Common myeloid progenitor, CD34-positive (primary cell): ENCODE results near the gene ADGRE3.
A peak's percentile ranks its signal among the peaks of the same experiment; 100 is the strongest.

Experiments
- CTCF ChIA-PET: fragments of 350-600 bp; sonication (Branson Sonifier 250); formaldehyde crosslinking; loops from one replicate; lab custom pipeline; 2021; ENCODE audit warnings: antibody characterized with exemption; lab: Charles Lee
- POLR2A ChIA-PET: fragments of 350-600 bp; sonication (Branson Sonifier 250); formaldehyde crosslinking; loops from one replicate; lab custom pipeline; 2021; ENCODE audit warnings: antibody characterized with exemption; lab: Charles Lee
- DNase-seq, 3 donors: peaks; one replicate each; pipeline versions ENCODE4 v3.0.0 to v3.0.0-alpha.2; 2013
- H3K27ac ChIP-seq, 2 experiments: 1 replicate in 1 of 2; 2 replicates in 1 of 2; pipeline ENCODE4 v1.7.0; 2013; ENCODE audit warnings: inconsistent platforms in 2 of 2, low read length in 2 of 2, mild to moderate bottlenecking in 2 of 2, low read depth in 1 of 2, moderate library complexity in 1 of 2; ENCODE audit not compliant: severe bottlenecking in 2 of 2, insufficient read depth in 1 of 2, poor library complexity in 1 of 2
- H3K27me3 ChIP-seq, 5 experiments: replicated peaks in 2 of 5; 1 replicate in 3 of 5; 2 replicates in 2 of 5; pipeline versions ENCODE4 v1.6.1 to v1.7.0; 2013; ENCODE audit warnings: low read length in 4 of 5, mild to moderate bottlenecking in 2 of 5, moderate library complexity in 2 of 5, inconsistent platforms in 1 of 5; ENCODE audit not compliant: insufficient read depth in 5 of 5, control insufficient read depth in 4 of 5
- H3K36me3 ChIP-seq, 4 experiments: 1 replicate in 2 of 4; 2 replicates in 2 of 4; pipeline versions ENCODE4 v1.6.1 to v1.7.0; 2013; ENCODE audit warnings: low read length in 3 of 4, control low read depth in 1 of 4, mild to moderate bottlenecking in 1 of 4; ENCODE audit not compliant: control insufficient read depth in 4 of 4, insufficient read depth in 4 of 4
- H3K4me1 ChIP-seq, 4 experiments: 1 replicate in 3 of 4; 2 replicates in 1 of 4; pipeline versions ENCODE4 v1.6.1 to v1.7.1; 2013; ENCODE audit warnings: low read length in 3 of 4, mild to moderate bottlenecking in 3 of 4, control low read depth in 1 of 4, inconsistent platforms in 1 of 4, moderate library complexity in 1 of 4; ENCODE audit not compliant: control insufficient read depth in 4 of 4, insufficient read depth in 4 of 4; ENCODE audit errors: control extremely low read depth in 1 of 4
- H3K4me3 ChIP-seq, 7 experiments: 1 replicate in 4 of 7; 2 replicates in 3 of 7; pipeline versions ENCODE4 v1.5.1 to v1.7.0; 2013; ENCODE audit warnings: mild to moderate bottlenecking in 7 of 7, low read length in 6 of 7, moderate library complexity in 6 of 7, inconsistent platforms in 2 of 7, low read depth in 2 of 7, control low read depth in 1 of 7; ENCODE audit not compliant: insufficient read depth in 4 of 7, control insufficient read depth in 1 of 7; ENCODE audit errors: extremely low read depth in 1 of 7
- H3K9me3 ChIP-seq, 5 experiments: 1 replicate in 4 of 5; 2 replicates in 1 of 5; pipeline versions ENCODE4 v1.6.1 to v1.7.1; 2013; ENCODE audit warnings: low read length in 4 of 5, mild to moderate bottlenecking in 2 of 5, inconsistent platforms in 1 of 5, low read depth in 1 of 5, moderate library complexity in 1 of 5; ENCODE audit not compliant: control insufficient read depth in 4 of 5, insufficient read depth in 2 of 5; ENCODE audit errors: control extremely low read depth in 1 of 5
- WGBS: methylation state at CpG from one replicate; pipeline ENCODE4 v1.1.5; 2013; ENCODE audit not compliant: insufficient coverage; 5-methylcytosine and 5-hydroxymethylcytosine counted together

The ADGRE3 gene

GRCh38 chr19:14703833-14704232 lies 29.2 kb upstream of the ADGRE3 start:
- Histone ChIP-seq H3K36me3 (peaks cover 33 to 92% (median 68%) of the 10 kb centered on the region in 4 experiments), H3K4me1 (no peaks in the 10 kb centered on the region), H3K4me3 (no peak overlapping the region), H3K27ac (no peak overlapping the region), H3K9me3 (peaks cover 0 to 17% (median 15%) of the 10 kb centered on the region in 5 experiments), H3K27me3 (no peaks in the 10 kb centered on the region)
- WGBS = 98% methylated on average over 5 of the region's 6 CpGs
- ChIA-PET POLR2A (no interaction called here), CTCF (interaction anchor here (1.4 kb wide), 1 partner anchor 129 kb away, joined by 3 read pairs; no protein-coding TSS in a partner anchor)
- DNase-seq = no peak

GRCh38 chr19:14700711-14701375 lies 26.2 kb upstream of the ADGRE3 start:
- POLR2A ChIA-PET = interaction anchor here (0.6 kb wide), 1 partner anchor 75 kb away, joined by 5 read pairs; no protein-coding TSS in a partner anchor
- no peaks in the 10 kb centered on the region for H3K4me1 ChIP-seq
- peaks cover 38 to 86% (median 64%) of the 10 kb centered on the region in 4 experiments for H3K36me3 ChIP-seq
- no peak overlapping the region for H3K4me3 ChIP-seq
- no peaks in the 10 kb centered on the region for H3K27me3 ChIP-seq
- WGBS = 98% methylated on average over 7 of the region's 9 CpGs
- H3K9me3 ChIP-seq = peaks cover 0 to 17% (median 12%) of the 10 kb centered on the region in 5 experiments
- H3K27ac ChIP-seq = no peak overlapping the region
- peak in 1 of 3 donors; percentile 31 for DNase-seq
- CTCF ChIA-PET = interaction anchor here (1.0 to 2.0 kb wide), 3 partner anchors 15 to 126 kb away, joined by 3 to 8 read pairs (median 3); no protein-coding TSS in a partner anchor

GRCh38 chr19:14699641-14700040 lies 25.0 kb upstream of the ADGRE3 start:
- peak in 2 of 3 donors; percentile 59 to 60 for DNase-seq
- peaks cover 40 to 85% (median 65%) of the 10 kb centered on the region in 4 experiments for H3K36me3 ChIP-seq
- no peak overlapping the region for H3K4me3 ChIP-seq
- H3K4me1 ChIP-seq = no peaks in the 10 kb centered on the region
- no peaks in the 10 kb centered on the region for H3K27me3 ChIP-seq
- H3K9me3 ChIP-seq = peaks cover 0 to 17% (median 12%) of the 10 kb centered on the region in 5 experiments
- H3K27ac ChIP-seq = no peak overlapping the region
- POLR2A ChIA-PET = no interaction called here
- CTCF ChIA-PET = interaction anchor here (1.3 to 2.0 kb wide), 2 partner anchors 14 to 125 kb away, joined by 3 to 8 read pairs; no protein-coding TSS in a partner anchor
- WGBS = 73% methylated on average over 4 of the region's 8 CpGs

GRCh38 chr19:14695471-14695870 lies 20.8 kb upstream of the ADGRE3 start:
- no peak overlapping the region for H3K4me3 ChIP-seq
- ChIA-PET POLR2A (no interaction called here), CTCF (no interaction called here)
- WGBS = 82% methylated on average over 2 of the region's 5 CpGs
- H3K36me3 ChIP-seq = peaks cover 14 to 56% (median 39%) of the 10 kb centered on the region in 4 experiments
- no peaks in the 10 kb centered on the region for H3K27me3 ChIP-seq
- H3K4me1 ChIP-seq = peaks cover 1 to 7% (median 5%) of the 10 kb centered on the region in 4 experiments
- no peak overlapping the region for H3K27ac ChIP-seq
- H3K9me3 ChIP-seq = no peaks in the 10 kb centered on the region
- no peak for DNase-seq

GRCh38 chr19:14694641-14695266 lies 20.1 kb upstream of the ADGRE3 start:
- 95% methylated on average over 11 of the region's 13 CpGs for WGBS
- DNase-seq = no peak
- ChIA-PET POLR2A (no interaction called here), CTCF (interaction anchor here (1.3 to 1.4 kb wide), 2 partner anchors 9 to 138 kb away, joined by 3 read pairs; no protein-coding TSS in a partner anchor)
- Histone ChIP-seq H3K36me3 (peaks cover 14 to 49% (median 33%) of the 10 kb centered on the region in 4 experiments), H3K4me3 (no peak overlapping the region), H3K27me3 (no peaks in the 10 kb centered on the region), H3K27ac (no peak overlapping the region), H3K4me1 (peaks cover 2 to 10% (median 7%) of the 10 kb centered on the region in 4 experiments), H3K9me3 (no peaks in the 10 kb centered on the region)

- Histone ChIP-seq H3K4me1 (peaks cover 5 to 33% (median 24%) of the 10 kb centered on the region in 4 experiments), H3K9me3 (no peaks in the 10 kb centered on the region), H3K4me3 (peak within 1 kb of the TSS; percentile 60 to 97 (median 87)), H3K27ac (peak within 1 kb of the TSS; percentile 89 to 95), H3K27me3 (no peaks in the 10 kb centered on the region), H3K36me3 (peaks cover 2 to 12% (median 7%) of the 10 kb centered on the region in 4 experiments)
- POLR2A ChIA-PET = interaction anchor here (0.6 to 2.1 kb wide), 7 partner anchors 15 to 193 kb away, joined by 3 to 6 read pairs (median 4); no protein-coding TSS in a partner anchor
- CTCF ChIA-PET = interaction anchor here (0.9 to 9.0 kb wide), 7 partner anchors 13 to 133 kb away, joined by 3 to 290 read pairs (median 4); partner anchors contain the start of genes ADGRE3 and NDUFB7
- 0% methylated on average over 36 of the region's 66 CpGs for WGBS
- DNase-seq = peak; percentile 93 to 97 (median 96)
These were observed 15.2 kb upstream of the ADGRE3 start, which contains the start of gene ZNF333 for GRCh38 chr19:14689598-14690503. Gene ZNF333 (plus strand): TSS chr19:14690048. CDS start chr19:14693492, 3,444 bp downstream.
